DND-41 (cell line): ENCODE measurements around the gene CCDC70.
A peak's percentile ranks its signal among the peaks of the same experiment; 100 is the strongest.

Experiments
- ATAC-seq: fragments of 200-7000 bp; cut with Tn5 transposase; 3 replicates; pipeline ENCODE4 v1.9.1; 2021; ENCODE audit warnings: low read depth; ENCODE audit not compliant: insufficient read depth
- DNase-seq: peaks from one replicate; pipeline ENCODE4 v3.0.0-alpha.2; 2020
- H2AFZ ChIP-seq: 2 replicates; pipeline ENCODE4 v1.6.0; 2012; ENCODE audit warnings: low read depth, low read length
- H3K27ac ChIP-seq: 2 replicates; pipeline ENCODE4 v1.5.1; 2012; ENCODE audit warnings: low read length, inconsistent platforms
- H3K27me3 ChIP-seq: fragments of 200-600 bp; sonication (generic); 2 replicates; pipeline ENCODE4 v1.6.0; 2012; ENCODE audit warnings: low read length, mild to moderate bottlenecking, inconsistent platforms; ENCODE audit not compliant: insufficient read depth, poor library complexity
- H3K36me3 ChIP-seq: 2 replicates; pipeline ENCODE4 v1.5.1; 2012; ENCODE audit warnings: low read length, inconsistent platforms; ENCODE audit not compliant: insufficient read depth
- H3K4me1 ChIP-seq: 2 replicates; pipeline ENCODE4 v1.5.1; 2012; ENCODE audit warnings: mild to moderate bottlenecking, low read length; ENCODE audit not compliant: insufficient read depth
- H3K4me2 ChIP-seq: 2 replicates; pipeline ENCODE4 v1.6.0; 2012; ENCODE audit warnings: mild to moderate bottlenecking, moderate library complexity, low read length, inconsistent platforms; ENCODE audit not compliant: insufficient read depth
- H3K4me3 ChIP-seq, 2 experiments: fragments of 200-600 bp in 1 of 2; shearing (Covaris generic) in 1 of 2; 2 replicates each; pipeline ENCODE4 v1.5.1; 2012 to 2016; ENCODE audit warnings: inconsistent platforms in 2 of 2, low read length in 2 of 2, mild to moderate bottlenecking in 2 of 2, low read depth in 1 of 2, moderate library complexity in 1 of 2
- H3K79me2 ChIP-seq: 2 replicates; pipeline ENCODE4 v1.6.0; 2012; ENCODE audit warnings: low read length, inconsistent platforms; ENCODE audit not compliant: insufficient read depth
- H3K9ac ChIP-seq: 2 replicates; pipeline ENCODE4 v1.6.0; 2012; ENCODE audit warnings: low read depth, mild to moderate bottlenecking, inconsistent platforms, low read length, moderate library complexity
- H3K9me3 ChIP-seq: 2 replicates; pipeline ENCODE4 v1.5.1; 2012; ENCODE audit warnings: low read length, moderate library complexity, mild to moderate bottlenecking, inconsistent platforms; ENCODE audit not compliant: insufficient read depth, severe bottlenecking
- H4K20me1 ChIP-seq: 2 replicates; pipeline ENCODE4 v1.6.0; 2012; ENCODE audit warnings: low read length; ENCODE audit not compliant: insufficient read depth
- EZH2 ChIP-seq: IDR thresholded peaks from 3 replicates; pipeline ENCODE4 v1.6.1; 2012; ENCODE audit warnings: borderline replicate concordance, low read depth, mild to moderate bottlenecking, moderate library complexity, low read length, inconsistent platforms; ENCODE audit not compliant: severe bottlenecking
- TF ChIP-seq, protein P1 (sequence below): IDR thresholded peaks from 2 replicates; pipeline ENCODE4 v1.5.1; 2012; ENCODE audit warnings: borderline replicate concordance, low read length, moderate library complexity, mild to moderate bottlenecking; ENCODE audit not compliant: poor library complexity, severe bottlenecking; ENCODE audit errors: extremely low read depth

CCDC70 gene

DNA sequence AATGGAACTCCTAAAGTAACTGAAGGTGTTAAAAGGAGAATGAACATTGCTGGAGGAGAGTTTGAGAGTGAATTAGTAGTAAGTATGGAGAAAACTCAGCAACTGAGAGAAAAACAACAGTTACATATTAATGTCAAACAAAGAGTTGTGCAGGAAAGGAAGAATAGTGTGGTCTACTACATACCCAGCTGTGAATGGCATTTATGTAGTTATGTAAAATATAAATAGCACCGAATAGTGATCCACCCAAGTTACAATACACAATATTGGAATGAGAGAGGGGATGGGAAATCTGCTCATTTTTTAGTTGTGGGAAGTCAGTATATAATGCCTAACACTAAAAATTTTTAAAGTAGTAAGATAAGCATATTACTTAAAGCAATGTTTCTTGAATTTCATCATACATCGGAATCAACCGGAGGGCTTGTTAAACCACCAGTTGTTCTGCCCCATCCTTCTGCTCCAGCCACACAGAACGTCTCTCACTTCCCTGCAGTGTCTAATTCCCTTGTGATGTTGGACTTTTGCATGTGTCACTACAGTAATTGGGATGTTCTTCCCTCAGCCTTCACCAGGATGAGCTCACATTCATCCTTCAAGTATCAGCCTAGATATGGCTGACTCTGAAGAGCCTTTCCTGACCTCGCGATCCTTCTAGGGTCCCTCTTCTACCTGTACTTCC, 11.5 kb downstream of the CCDC70 start:
- no peaks in the 10 kb centered on the region for H3K36me3 ChIP-seq
- H3K4me2 ChIP-seq, result no peak overlapping the region
- DNase-seq, result no peak
- H3K4me1 ChIP-seq, result no peaks in the 10 kb centered on the region
- H2AFZ ChIP-seq, result no peak overlapping the region
- H3K9ac ChIP-seq, result no peak overlapping the region
- H4K20me1 ChIP-seq, result no peaks in the 10 kb centered on the region
- H3K79me2 ChIP-seq, result no peaks in the 10 kb centered on the region
- H3K4me3 ChIP-seq, result no peak overlapping the region
- no peak for ATAC-seq
- H3K27ac ChIP-seq, result no peak overlapping the region
- no peaks in the 10 kb centered on the region for H3K9me3 ChIP-seq
- TF ChIP-seq, protein P1, sequence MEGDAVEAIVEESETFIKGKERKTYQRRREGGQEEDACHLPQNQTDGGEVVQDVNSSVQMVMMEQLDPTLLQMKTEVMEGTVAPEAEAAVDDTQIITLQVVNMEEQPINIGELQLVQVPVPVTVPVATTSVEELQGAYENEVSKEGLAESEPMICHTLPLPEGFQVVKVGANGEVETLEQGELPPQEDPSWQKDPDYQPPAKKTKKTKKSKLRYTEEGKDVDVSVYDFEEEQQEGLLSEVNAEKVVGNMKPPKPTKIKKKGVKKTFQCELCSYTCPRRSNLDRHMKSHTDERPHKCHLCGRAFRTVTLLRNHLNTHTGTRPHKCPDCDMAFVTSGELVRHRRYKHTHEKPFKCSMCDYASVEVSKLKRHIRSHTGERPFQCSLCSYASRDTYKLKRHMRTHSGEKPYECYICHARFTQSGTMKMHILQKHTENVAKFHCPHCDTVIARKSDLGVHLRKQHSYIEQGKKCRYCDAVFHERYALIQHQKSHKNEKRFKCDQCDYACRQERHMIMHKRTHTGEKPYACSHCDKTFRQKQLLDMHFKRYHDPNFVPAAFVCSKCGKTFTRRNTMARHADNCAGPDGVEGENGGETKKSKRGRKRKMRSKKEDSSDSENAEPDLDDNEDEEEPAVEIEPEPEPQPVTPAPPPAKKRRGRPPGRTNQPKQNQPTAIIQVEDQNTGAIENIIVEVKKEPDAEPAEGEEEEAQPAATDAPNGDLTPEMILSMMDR, result no peak
- TF ChIP-seq EZH2, result no peak
- peaks cover 9% of the 10 kb centered on the region for H3K27me3 ChIP-seq

DNA sequence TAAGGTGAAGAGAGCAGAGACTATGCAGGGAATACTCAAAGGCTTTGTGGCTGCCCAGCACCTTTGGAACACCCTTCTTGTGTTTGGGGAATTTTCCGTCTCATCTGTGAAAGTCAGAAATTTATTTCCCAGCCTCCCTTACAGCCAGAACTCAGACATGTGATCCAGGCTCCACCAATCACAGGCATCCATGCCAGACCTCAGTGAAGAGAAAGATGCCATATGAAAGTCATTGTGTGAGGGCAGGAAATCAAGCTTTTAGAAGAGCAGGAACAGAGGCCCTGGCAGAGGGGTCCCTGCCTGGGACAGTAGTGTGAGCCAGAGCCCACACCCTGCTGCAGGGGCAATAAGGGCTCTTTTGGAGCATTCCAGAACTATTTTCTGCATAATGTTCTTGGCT, 12.1 kb downstream of the CCDC70 start:
- Histone ChIP-seq H3K79me2 (no peaks in the 10 kb centered on the region), H2AFZ (no peak overlapping the region), H4K20me1 (no peaks in the 10 kb centered on the region), H3K4me1 (no peaks in the 10 kb centered on the region), H3K27me3 (peaks cover 9% of the 10 kb centered on the region), H3K9me3 (no peaks in the 10 kb centered on the region), H3K4me2 (no peak overlapping the region), H3K9ac (no peak overlapping the region), H3K36me3 (no peaks in the 10 kb centered on the region), H3K27ac (no peak overlapping the region), H3K4me3 (no peak overlapping the region)
- peak; percentile 69 for ATAC-seq
- TF ChIP-seq, protein P1, result no peak
- TF ChIP-seq EZH2, result no peak
- peak; percentile 30 for DNase-seq

DNA sequence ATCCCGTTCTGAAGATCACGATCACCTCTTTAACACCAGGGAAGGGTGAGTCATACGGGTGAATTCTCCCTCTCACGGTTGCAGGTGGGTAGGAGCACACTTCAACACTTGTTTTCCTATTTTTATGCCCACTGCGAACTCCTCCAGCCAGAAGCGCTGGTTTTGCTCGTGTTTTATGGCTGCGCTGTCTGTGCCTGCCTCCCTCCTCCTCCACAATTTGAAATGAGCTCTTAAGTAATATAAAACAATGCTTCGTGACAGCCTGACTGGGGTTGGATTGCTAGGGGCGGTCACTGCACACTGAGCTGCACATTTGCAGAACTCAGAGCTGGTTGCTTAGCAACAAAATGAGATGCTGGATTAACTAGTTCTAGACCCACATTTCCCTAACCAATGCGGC, 12.9 kb downstream of the CCDC70 start:
- Histone ChIP-seq H3K9ac (no peak overlapping the region), H3K9me3 (no peaks in the 10 kb centered on the region), H4K20me1 (no peaks in the 10 kb centered on the region), H3K27ac (no peak overlapping the region), H3K4me3 (no peak overlapping the region), H3K4me1 (no peaks in the 10 kb centered on the region), H2AFZ (no peak overlapping the region), H3K4me2 (no peak overlapping the region), H3K27me3 (peaks cover 9% of the 10 kb centered on the region), H3K79me2 (no peaks in the 10 kb centered on the region), H3K36me3 (no peaks in the 10 kb centered on the region)
- no peak for TF ChIP-seq EZH2
- TF ChIP-seq, protein P1, result no peak
- ATAC-seq (no peak), DNase-seq (no peak)
